HEK293 (cell line): ENCODE data around the gene MEGF6.

Experiments
- CTCF ChIA-PET: fragments of 350-600 bp; formaldehyde crosslinking; extraction: SDS; loops from one replicate; lab custom pipeline; 2021; ENCODE audit warnings: antibody characterized with exemption; lab: Yijun Ruan, JAX
- POLR2A ChIA-PET: fragments of 300-600 bp; formaldehyde crosslinking; extraction: SDS; loops from one replicate; lab custom pipeline; 2020; ENCODE audit warnings: antibody characterized with exemption, inconsistent platforms; lab: Yijun Ruan, JAX
- H3K27ac ChIP-seq: fragments of 200-500 bp; sonication (Bioruptor generic); 2 replicates; pipeline ENCODE4 v1.5.1; 2014; ENCODE audit warnings: low read depth, low read length, control low read depth, inconsistent platforms; ENCODE audit errors: extremely low read depth
- H3K36me3 ChIP-seq, 2 experiments: fragments of 200-500 bp in 1 of 2; sonication (Bioruptor generic) in 1 of 2; 1 replicate in 1 of 2; 2 replicates in 1 of 2; pipeline ENCODE4 v1.5.1; 2014 to 2017; ENCODE audit warnings: inconsistent platforms in 2 of 2, low read length in 2 of 2; ENCODE audit not compliant: control insufficient read depth in 2 of 2, insufficient read depth in 1 of 2
- H3K4me1 ChIP-seq: fragments of 200-500 bp; sonication (Bioruptor generic); 2 replicates; pipeline ENCODE4 v1.5.1; 2014; ENCODE audit warnings: mild to moderate bottlenecking, low read length, inconsistent platforms; ENCODE audit not compliant: control insufficient read depth, insufficient read depth
- H3K4me3 ChIP-seq: 2 replicates; pipeline ENCODE4 v1.5.1; 2011; ENCODE audit warnings: low read depth, mild to moderate bottlenecking, control low read depth, low read length, moderate library complexity
- H3K9me3 ChIP-seq: fragments of 200-500 bp; sonication (Bioruptor generic); 2 replicates; pipeline ENCODE4 v1.5.1; 2014; ENCODE audit warnings: low read depth, low read length, inconsistent platforms; ENCODE audit not compliant: control insufficient read depth, insufficient read depth
- BCL11A ChIP-seq: fragments of 450-650 bp; formaldehyde crosslinking; IDR thresholded peaks from 2 replicates; pipeline ENCODE4 v1.5.1; 2016; ENCODE audit warnings: low read depth, missing biosample characterization, missing genetic modification characterization
- BCL11B ChIP-seq: fragments of 450-650 bp; formaldehyde crosslinking; IDR thresholded peaks from 2 replicates; pipeline ENCODE4 v1.5.1; 2016; ENCODE audit warnings: low read depth, missing biosample characterization, missing genetic modification characterization
- ELK4 ChIP-seq: IDR thresholded peaks from 2 replicates; pipeline ENCODE4 v1.6.1; 2011; ENCODE audit warnings: mild to moderate bottlenecking, low read depth, low read length, borderline replicate concordance
- KLF10 ChIP-seq: fragments of 450-650 bp; IDR thresholded peaks from 2 replicates; pipeline ENCODE4 v1.5.1; 2018; ENCODE audit warnings: missing biosample characterization, mild to moderate bottlenecking, missing genetic modification characterization
- TRIM28 ChIP-seq: IDR thresholded peaks from 2 replicates; pipeline ENCODE4 v1.6.1; 2011; ENCODE audit warnings: low read length, control low read depth, borderline replicate concordance
- ZBTB20 ChIP-seq: fragments of 450-650 bp; formaldehyde crosslinking; IDR thresholded peaks from 2 replicates; pipeline ENCODE4 v1.5.1; 2016; ENCODE audit warnings: missing biosample characterization, missing genetic modification characterization
- ZNF202 ChIP-seq: fragments of 450-650 bp; formaldehyde crosslinking; IDR thresholded peaks from 2 replicates; pipeline ENCODE4 v1.5.1; 2016; ENCODE audit warnings: missing biosample characterization, missing genetic modification characterization, borderline replicate concordance
- ZNF324 ChIP-seq: fragments of 450-650 bp; formaldehyde crosslinking; IDR thresholded peaks from 2 replicates; pipeline ENCODE4 v1.5.1; 2016; ENCODE audit warnings: missing biosample characterization, missing genetic modification characterization
- ZNF404 ChIP-seq: fragments of 450-650 bp; formaldehyde crosslinking; IDR thresholded peaks from 2 replicates; pipeline ENCODE4 v1.5.1; 2017; ENCODE audit warnings: missing biosample characterization, missing genetic modification characterization
- ZNF514 ChIP-seq: fragments of 450-650 bp; formaldehyde crosslinking; IDR thresholded peaks from 2 replicates; pipeline ENCODE4 v1.5.1; 2016; ENCODE audit warnings: missing biosample characterization, missing genetic modification characterization
- ZNF518A ChIP-seq: fragments of 450-650 bp; formaldehyde crosslinking; conservative IDR thresholded peaks from 2 replicates; pipeline ENCODE4 v1.5.1; 2016; ENCODE audit warnings: low read depth, missing biosample characterization, missing genetic modification characterization
- ZNF521 ChIP-seq: fragments of 450-650 bp; formaldehyde crosslinking; IDR thresholded peaks from 2 replicates; pipeline ENCODE4 v1.5.1; 2017; ENCODE audit warnings: missing biosample characterization, mild to moderate bottlenecking, missing genetic modification characterization
- ZNF558 ChIP-seq: fragments of 450-650 bp; formaldehyde crosslinking; IDR thresholded peaks from 2 replicates; pipeline ENCODE4 v1.5.1; 2016; ENCODE audit warnings: missing biosample characterization, missing genetic modification characterization
- ZNF670 ChIP-seq: fragments of 450-650 bp; formaldehyde crosslinking; IDR thresholded peaks from 2 replicates; pipeline ENCODE4 v1.5.1; 2016; ENCODE audit warnings: missing biosample characterization, missing genetic modification characterization, low read depth
- TF ChIP-seq, protein P1 (sequence below): fragments of 450-650 bp; formaldehyde crosslinking; IDR thresholded peaks from 2 replicates; pipeline ENCODE4 v1.5.1; 2017; ENCODE audit warnings: missing biosample characterization, missing genetic modification characterization
- TF ChIP-seq, protein P2 (sequence below): fragments of 450-650 bp; formaldehyde crosslinking; IDR thresholded peaks from 2 replicates; pipeline ENCODE4 v1.5.1; 2016; ENCODE audit warnings: missing biosample characterization, missing genetic modification characterization
- TF ChIP-seq, protein P3 (sequence below): fragments of 450-650 bp; formaldehyde crosslinking; IDR thresholded peaks from 2 replicates; pipeline ENCODE4 v1.5.1; 2016; ENCODE audit warnings: missing biosample characterization, missing genetic modification characterization, low read depth

The MEGF6 gene

DNA sequence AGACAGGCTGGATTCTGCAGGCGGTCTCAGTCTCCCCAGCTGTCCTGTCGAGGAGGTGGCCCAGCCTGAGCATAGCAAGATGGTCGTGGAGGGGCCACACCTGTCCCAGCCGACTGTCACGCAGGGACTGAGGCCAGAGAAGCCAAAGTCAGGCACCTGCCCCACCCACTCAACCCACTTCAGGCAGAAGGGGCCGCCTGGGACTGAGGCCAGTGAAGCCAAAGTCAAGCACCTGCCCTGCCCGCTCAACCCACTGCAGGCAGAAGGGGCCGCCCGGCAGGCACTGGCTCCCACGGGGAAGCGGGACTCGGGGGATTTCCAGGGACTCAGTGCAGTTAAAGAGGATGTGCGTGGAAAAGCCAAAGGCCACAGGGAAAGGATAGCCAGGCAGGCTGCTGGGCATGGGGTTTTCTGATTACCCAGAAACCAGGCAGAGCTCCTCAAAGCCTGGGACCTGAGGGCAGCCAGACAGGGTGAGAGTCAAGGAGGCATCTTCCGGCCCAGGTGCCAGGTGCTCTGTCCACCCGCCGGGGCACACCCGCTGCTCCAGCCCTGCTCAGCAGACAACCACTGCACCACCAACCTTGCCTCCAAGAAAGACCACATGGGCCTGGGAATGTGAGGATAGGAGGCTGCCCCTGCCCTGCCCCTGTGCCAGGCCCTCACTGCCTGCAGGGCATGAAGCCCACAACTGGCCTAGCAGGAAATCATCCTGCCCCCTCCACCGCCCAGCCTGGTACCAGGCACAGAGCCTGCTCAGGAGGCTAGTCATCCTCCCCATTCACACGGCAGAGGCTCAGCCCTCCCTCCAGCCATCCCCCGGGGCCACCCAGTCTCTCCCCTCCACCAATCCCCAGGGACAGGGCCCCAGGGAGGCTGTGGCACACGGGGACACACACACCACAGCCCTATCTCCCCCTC is 41.0 kb downstream of the MEGF6 start:
- Histone ChIP-seq H3K4me3 (no peak overlapping the region), H3K4me1 (no peaks in the 10 kb centered on the region), H3K9me3 (no peaks in the 10 kb centered on the region), H3K27ac (no peak overlapping the region), H3K36me3 (no peaks in the 10 kb centered on the region)
- CTCF ChIA-PET = no interaction called here
- POLR2A ChIA-PET = no interaction called here
- TF ChIP-seq ZNF521 (tag by site-specific recombination) (no peak), ZBTB20 (tag by site-specific recombination) (no peak), ZNF670 (no peak), ZNF324 (tag by site-specific recombination) (no peak), ZNF514 (no peak), ZNF558 (tag by site-specific recombination) (no peak), ZNF202 (tag by site-specific recombination) (no peak), BCL11B (tag by site-specific recombination) (no peak), TRIM28 (no peak), KLF10 (no peak), ZNF518A (tag by site-specific recombination) (no peak), BCL11A (tag by site-specific recombination) (no peak), ZNF404 (no peak), ELK4 (no peak)
- TF ChIP-seq, protein P1, sequence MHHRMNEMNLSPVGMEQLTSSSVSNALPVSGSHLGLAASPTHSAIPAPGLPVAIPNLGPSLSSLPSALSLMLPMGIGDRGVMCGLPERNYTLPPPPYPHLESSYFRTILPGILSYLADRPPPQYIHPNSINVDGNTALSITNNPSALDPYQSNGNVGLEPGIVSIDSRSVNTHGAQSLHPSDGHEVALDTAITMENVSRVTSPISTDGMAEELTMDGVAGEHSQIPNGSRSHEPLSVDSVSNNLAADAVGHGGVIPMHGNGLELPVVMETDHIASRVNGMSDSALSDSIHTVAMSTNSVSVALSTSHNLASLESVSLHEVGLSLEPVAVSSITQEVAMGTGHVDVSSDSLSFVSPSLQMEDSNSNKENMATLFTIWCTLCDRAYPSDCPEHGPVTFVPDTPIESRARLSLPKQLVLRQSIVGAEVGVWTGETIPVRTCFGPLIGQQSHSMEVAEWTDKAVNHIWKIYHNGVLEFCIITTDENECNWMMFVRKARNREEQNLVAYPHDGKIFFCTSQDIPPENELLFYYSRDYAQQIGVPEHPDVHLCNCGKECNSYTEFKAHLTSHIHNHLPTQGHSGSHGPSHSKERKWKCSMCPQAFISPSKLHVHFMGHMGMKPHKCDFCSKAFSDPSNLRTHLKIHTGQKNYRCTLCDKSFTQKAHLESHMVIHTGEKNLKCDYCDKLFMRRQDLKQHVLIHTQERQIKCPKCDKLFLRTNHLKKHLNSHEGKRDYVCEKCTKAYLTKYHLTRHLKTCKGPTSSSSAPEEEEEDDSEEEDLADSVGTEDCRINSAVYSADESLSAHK = no peak
- TF ChIP-seq, protein P2, sequence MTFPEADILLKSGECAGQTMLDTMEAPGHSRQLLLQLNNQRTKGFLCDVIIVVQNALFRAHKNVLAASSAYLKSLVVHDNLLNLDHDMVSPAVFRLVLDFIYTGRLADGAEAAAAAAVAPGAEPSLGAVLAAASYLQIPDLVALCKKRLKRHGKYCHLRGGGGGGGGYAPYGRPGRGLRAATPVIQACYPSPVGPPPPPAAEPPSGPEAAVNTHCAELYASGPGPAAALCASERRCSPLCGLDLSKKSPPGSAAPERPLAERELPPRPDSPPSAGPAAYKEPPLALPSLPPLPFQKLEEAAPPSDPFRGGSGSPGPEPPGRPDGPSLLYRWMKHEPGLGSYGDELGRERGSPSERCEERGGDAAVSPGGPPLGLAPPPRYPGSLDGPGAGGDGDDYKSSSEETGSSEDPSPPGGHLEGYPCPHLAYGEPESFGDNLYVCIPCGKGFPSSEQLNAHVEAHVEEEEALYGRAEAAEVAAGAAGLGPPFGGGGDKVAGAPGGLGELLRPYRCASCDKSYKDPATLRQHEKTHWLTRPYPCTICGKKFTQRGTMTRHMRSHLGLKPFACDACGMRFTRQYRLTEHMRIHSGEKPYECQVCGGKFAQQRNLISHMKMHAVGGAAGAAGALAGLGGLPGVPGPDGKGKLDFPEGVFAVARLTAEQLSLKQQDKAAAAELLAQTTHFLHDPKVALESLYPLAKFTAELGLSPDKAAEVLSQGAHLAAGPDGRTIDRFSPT (tag by site-specific recombination) = no peak
- TF ChIP-seq, protein P3, sequence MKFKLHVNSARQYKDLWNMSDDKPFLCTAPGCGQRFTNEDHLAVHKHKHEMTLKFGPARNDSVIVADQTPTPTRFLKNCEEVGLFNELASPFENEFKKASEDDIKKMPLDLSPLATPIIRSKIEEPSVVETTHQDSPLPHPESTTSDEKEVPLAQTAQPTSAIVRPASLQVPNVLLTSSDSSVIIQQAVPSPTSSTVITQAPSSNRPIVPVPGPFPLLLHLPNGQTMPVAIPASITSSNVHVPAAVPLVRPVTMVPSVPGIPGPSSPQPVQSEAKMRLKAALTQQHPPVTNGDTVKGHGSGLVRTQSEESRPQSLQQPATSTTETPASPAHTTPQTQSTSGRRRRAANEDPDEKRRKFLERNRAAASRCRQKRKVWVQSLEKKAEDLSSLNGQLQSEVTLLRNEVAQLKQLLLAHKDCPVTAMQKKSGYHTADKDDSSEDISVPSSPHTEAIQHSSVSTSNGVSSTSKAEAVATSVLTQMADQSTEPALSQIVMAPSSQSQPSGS (tag by site-specific recombination) = no peak
